ENCODE results near the gene KCNK17.

Gene KCNK17

DNA sequence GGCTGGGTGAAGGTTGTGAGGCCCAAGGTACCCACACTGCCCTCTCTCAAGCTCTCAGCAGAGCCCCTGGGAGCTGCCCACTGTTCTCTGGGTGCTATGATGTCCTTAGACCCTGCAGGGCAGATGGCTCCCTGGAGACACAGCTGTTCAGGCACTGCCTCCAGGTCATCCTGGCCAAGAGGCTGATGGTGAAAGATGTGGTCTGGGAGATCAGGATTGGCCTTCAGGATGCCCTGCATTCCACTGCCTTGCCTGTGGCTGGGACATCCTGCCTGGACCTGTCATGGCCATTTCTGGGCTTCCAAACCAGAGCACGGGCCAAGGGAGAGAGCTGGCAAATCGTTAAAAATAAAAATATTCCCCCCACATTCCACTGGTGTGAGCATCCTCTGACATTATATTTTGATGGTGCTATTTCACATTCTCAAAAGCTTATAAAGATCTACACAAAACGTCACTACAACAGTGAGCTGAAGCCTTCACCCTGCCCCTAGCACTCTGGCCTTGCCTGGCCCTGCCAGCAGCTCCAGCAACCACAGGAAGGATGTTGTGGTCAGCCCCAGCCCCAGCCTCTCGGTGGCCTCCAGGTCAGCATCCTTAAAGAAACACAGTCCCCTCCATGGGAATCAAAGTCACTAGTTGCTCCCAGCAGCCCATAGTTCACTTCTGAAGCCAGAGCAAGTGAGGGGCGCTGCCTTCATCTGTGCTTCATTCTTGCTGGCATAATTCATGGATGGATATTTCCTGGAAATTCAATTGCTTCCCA is 21.7 kb upstream of the KCNK17 start:
- no peak for DNase-seq (ENCODE audit: low read depth)

DNA sequence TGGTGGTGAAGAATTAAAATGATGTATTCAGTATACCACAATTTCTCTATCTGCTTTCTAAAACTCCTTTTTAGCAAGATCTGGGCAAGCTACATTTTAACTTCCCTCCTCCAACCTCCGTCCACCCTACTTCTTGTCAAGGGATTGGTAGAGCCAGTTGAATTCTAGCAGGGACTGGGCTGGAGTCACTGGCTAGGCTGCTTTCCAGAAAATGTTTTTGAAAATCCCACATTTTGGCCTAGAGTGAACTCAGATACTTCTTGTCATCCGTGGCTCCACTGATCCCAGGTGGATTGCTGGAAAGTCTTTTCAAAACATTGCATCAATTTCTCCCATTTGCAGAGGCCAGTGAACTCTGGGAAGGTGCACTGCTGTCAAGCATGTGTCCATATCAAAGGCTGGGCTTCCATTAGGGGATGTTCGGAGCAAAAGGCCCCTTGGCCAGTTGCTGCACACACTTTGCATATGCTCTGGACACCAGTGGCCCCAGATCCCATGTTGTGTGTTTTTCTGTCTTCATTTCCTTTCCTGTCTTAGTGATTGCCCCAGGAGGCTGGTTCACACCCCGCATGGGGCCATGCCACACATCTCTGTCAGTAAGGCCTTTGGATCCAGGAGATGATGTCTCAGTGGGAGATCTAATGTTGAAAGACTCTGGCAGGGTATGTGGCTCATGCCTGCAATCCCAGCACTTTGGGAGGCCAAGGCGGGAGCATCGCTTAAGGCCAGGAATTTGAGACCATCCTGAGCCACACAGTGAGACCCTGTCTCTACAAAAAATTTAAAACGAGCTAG is 19.6 kb upstream of the KCNK17 start:
- DNase-seq (ENCODE audit: low read depth): no peak

GRCh38 chr6:39330476-39330875 is 16.3 kb upstream of the KCNK17 start:
- no peak for DNase-seq (ENCODE audit: low read depth)

DNA sequence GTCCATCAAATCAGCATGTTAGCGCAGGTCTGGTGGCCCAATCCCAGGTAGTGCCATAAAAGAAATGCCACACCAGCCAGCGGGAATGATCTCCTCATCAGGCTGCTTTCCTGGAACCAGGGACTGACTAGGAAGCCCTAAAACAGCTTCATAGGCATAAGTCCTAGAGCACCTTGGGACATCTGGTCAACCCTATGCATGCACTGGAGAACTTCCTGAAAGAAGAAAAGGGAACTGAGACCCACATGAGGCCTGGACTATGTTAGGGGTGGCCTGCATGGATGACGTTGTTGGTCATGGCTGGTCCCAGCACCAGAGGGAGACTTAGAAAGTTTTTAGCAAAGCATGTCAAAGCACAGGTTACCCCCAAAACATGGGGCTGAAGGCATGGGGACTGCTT is 15.8 kb upstream of the KCNK17 start:
- DNase-seq (ENCODE audit: low read depth): no peak

GRCh38 chr6:39328066-39328465 is 13.8 kb upstream of the KCNK17 start:
- DNase-seq (ENCODE audit: low read depth): no peak

GRCh38 chr6:39327507-39327906 is 13.3 kb upstream of the KCNK17 start:
- no peak for DNase-seq (ENCODE audit: low read depth)

DNA sequence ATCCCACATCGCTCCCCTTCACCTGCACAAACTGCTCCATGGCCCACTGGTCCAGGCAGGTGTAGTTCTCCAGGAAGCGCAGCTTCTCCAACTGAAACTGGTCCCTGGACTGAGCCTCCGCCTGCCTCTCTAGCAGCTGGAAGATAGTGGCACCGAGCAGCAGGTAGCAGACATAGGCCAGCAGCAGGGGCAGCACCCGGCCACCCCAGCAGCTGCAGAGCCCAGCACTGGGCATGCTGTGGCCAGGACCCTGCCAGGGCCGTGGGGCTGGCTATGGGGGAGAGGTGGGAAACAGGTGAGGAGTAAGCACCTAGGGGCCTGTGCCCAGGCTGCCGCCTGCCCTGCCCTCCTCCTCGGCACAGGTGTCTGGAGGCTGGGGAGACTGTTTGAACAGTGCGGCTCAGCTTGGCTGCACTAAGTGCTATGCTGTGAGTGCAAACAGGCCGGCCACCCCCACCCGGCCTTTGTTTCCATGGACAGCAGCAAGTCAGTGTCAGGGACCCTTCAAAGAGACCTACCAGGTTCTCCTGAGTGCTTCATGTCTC is 8.2 kb upstream of the KCNK17 start, which contains the start of gene KCNK16:
Gene KCNK16, minus strand, starts transcription at position 397 of the 545 bp plus-strand sequence. Its CDS starts 162 bp downstream, at position 235.
- no peak for DNase-seq (ENCODE audit: low read depth)

GRCh38 chr6:39321761-39322160 is 7.5 kb upstream of the KCNK17 start:
- DNase-seq (ENCODE audit: low read depth): no peak

DNA sequence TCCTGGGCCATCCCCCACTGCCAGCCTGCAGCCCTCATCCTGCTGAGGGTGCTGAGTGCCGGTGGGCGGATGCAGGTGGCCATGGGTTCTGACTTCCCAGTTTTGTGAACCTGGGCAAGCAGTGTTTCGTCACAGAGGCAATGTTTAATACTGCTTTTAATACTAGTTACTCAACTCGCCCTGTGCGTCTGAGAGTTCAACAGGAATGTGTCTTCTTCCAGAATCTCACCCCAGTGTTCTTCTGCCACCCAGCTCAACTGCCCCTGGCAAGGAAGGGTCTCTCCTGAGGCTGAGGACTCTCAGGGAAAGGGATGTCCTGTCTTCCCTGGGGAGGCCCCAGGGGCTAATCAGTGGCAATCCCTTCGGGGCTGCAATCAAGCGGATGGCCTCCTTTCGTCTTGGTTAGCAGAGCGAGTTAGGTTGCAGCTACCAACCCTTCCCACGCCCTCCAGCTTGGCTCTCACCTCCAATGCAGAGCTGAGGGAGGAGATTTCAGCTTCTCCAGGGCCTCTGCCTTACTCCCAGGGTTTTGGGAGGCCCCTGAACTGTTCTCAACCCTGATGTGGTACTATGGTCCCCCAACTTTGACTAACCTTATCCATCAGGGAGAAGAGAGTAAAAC is 6.3 kb upstream of the KCNK17 start:
- no peak for DNase-seq (ENCODE audit: low read depth)

- DNase-seq (ENCODE audit: low read depth): no peak
These were observed 5.6 kb upstream of the KCNK17 start for GRCh38 chr6:39319621-39320362.

- no peak for DNase-seq (ENCODE audit: low read depth)
These were observed 3.0 kb upstream of the KCNK17 start for GRCh38 chr6:39317256-39317655.

GRCh38 chr6:39313526-39314272 is 520 bp downstream of the KCNK17 start:
- no peak for DNase-seq (ENCODE audit: low read depth)

DNA sequence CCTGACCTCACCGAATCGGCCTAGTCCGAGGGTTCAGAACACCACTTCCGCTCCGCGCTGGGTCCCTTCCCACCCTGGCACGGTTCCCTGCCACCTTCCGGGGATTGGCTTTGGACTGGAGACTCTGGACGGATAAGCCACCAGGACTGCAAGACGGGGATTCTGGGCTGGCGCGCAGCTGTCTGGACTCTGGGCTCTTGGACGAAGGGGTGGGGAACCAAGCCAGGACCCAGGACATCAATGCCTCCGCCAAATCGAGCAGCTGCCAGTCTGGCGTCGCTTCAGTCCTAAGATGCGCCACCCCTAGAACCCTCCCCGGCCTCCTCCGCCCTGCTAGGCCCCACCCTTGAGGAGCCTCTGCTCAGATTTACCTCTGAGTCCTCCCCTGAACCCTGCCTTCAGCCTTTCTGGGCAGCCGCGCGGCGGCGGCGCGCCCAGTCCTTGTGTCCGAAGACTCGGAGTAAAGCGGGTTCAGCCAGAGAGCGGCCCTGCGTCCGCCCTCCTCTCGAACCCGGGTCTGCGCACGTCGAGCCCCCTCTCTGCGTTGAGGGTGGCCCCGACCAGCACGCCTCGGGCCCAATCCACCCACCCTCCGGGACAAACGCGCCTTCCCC is 1.2 kb downstream of the KCNK17 start:
- no peak for DNase-seq (ENCODE audit: low read depth)

DNA sequence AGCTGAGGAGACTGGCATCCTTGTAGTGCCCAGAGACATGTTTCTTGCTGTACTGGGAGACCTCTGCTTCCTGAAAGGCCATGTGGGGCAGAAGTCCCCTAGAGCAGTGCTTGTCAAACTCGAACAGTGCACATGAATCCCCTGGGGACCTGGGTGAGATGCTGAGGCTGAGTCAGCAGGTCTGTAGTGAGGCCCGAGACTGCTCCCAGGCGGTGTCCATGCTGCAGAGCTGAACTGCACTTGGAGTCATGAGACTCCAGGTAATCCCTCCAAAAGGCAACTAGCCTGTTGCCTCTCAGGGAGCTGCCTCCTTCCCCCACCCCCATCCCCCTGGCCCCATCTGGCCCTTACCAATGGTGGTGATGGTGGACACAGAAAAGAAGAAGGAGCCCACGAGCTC is 3.7 kb downstream of the KCNK17 start:
- no peak for DNase-seq (ENCODE audit: low read depth)

GRCh38 chr6:39309942-39310531 is 4.2 kb downstream of the KCNK17 start:
- DNase-seq (ENCODE audit: low read depth): peak; percentile 38

GRCh38 chr6:39307462-39307861 is 6.8 kb downstream of the KCNK17 start:
- no peak for DNase-seq (ENCODE audit: low read depth)

DNA sequence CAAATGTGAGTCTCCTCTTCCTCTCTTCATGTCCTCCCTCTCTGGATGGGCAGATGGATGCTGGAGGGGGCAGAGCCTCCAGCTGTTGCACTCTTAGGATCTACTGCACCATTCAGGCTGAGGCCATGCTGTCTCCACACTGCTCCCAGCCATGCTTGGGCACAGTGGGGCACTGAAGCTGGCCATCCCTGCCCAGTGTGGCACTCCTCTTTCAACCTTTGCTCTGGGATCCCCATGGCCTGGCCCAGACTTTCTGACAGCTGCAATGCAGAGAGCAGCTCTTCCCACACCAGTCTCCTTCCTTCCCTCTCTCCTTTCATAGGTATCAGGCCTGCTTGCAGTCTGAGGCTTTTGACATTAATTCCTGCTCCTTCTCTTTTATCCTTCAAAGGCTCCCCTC is 9.3 kb downstream of the KCNK17 start:
- DNase-seq (ENCODE audit: low read depth): no peak

DNA sequence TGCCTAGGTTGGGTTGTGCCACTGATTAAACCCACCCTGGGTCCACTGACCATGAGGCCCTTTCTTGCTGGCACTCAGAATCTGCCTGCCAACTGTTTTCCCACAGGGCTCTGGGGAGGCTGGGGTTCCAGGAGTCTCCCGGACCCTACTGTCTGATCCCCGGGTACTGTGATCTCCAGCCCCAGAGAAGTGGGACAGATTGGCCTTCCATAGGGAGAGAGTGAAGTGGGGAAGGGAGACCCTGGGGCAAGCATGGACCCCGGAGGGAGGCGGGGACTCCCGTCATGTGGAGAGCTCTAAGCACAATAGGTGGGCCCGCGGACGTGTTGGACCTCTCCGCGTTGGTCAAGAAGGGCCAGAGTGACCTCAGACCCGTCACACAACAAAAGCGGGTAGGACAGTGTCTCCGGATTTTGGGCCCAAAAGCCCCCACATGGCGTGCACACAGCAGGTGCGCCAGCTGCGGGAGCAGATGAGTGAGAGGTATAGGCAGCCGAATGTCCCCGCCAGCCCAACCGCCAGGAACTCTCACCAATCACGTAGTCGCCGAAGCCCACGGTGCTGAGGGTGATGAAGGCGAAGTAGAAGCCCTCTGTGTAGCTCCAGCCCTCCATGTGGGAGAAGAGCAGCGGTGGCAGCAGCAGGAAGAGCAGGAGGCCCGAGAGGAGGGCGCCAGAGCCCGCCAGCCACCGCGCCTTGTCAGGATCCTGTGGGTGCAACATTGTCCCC is 10.6 kb downstream of the KCNK17 start:
- no peak for DNase-seq (ENCODE audit: low read depth)

DNA sequence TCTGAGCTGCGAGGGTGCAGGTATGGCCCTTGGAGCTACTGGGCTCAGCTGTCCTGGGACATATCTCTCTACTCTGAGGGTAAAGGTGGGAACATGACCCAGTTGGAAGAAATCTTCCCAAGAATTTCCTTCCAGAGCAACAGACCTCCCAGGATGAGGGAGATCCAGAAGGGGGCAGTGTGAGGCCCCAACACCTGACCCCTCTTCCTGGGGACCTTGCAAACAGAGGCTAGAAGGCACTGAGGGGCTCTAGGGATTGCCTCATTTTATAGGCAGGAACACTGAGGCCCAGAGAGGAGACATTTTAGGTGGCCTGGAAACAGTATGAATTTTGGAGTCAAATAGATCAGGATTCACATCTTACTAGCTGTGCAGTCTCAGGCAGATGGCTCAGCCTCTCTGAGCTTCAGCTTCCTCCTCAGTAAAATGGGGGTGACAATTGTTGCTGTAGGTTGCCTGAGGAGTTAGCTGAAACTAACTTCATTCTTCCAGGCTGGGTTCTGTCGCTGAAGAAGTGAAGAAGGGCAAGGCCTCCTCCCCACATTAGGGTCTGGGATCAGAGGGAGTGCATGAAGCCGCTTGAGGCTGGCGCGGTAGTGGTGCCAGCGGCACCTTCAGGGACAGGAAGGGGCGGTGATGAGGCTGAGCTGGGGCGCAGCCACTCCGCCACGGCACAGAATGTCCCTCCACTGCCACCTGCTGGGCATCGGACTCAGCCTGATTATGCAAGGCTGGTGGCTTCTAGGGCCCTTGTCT is 11.4 kb downstream of the KCNK17 start:
- DNase-seq (ENCODE audit: low read depth): peak; percentile 81
